Measurements from ENCODE around the gene OPN4. TPM values are rescaled to one million over a fixed set of nuclear protein-coding genes. Genes with fewer than 3 reads are reported as not detected.

The OPN4 gene
- polyA plus RNA-seq, 1 of the 3 experiments (the other 2 are of a cell fraction) = 0.03 TPM

- TF ChIP-seq ZBTB33 (IDR thresholded peaks at IDR 0.05; ENCODE audit: borderline replicate concordance, low read depth) (no peak), RAD21 (IDR thresholded peaks at IDR 0.05; ENCODE audit: low read length) (no peak), EZH2phosphoT487 (IDR thresholded peaks at IDR 0.05; ENCODE audit: borderline replicate concordance, low read depth) (no peak), NRF1 (IDR thresholded peaks at IDR 0.05; ENCODE audit: low read depth, low read length) (no peak), NFIC (IDR thresholded peaks at IDR 0.05; ENCODE audit: borderline replicate concordance) (no peak), TCF12 (IDR thresholded peaks at IDR 0.05) (no peak), RXRA (IDR thresholded peaks at IDR 0.05; ENCODE audit: borderline replicate concordance, low read depth) (no peak)
These were observed 52.6 kb downstream of the OPN4 start (continued) for GRCh38 chr10:86706977-86707376.

- Histone ChIP-seq H3F3A (replicated peaks; ENCODE audit: insufficient read depth) (peaks cover 10% of the 10 kb centered on the region), H3K79me2 (ENCODE audit: insufficient read depth) (no peaks in the 10 kb centered on the region; the same call in 1 of the 2 replicates), H3K4me2 (no peak overlapping the region), H3K27me3 (ENCODE audit: insufficient read depth) (no peaks in the 10 kb centered on the region), H3K36me3 (replicated peaks in 1 of 2; ENCODE audit: control insufficient read depth in 1 of 2, insufficient read depth in 2 of 2, low read length in 1 of 2) (no peaks in the 10 kb centered on the region), H3K9me3 (no peaks in the 10 kb centered on the region), H3K9ac (no peak overlapping the region), H3K27ac (ENCODE audit: low read depth in 2 of 2, low read length in 1 of 2) (no peak overlapping the region), H4K20me1 (ENCODE audit: insufficient read depth) (no peaks in the 10 kb centered on the region), H3K9me2 (no peaks in the 10 kb centered on the region), H3K4me1 (ENCODE audit: control insufficient read depth in 1 of 2, insufficient read depth in 2 of 2, low read depth in 1 of 2, low read length in 1 of 2) (peaks cover 10 to 11% of the 10 kb centered on the region in 2 experiments; a peak in 2 of 4 replicates), H2AFZ (ENCODE audit: low read depth) (no peak overlapping the region), H3K4me3 (ENCODE audit: low read depth in 2 of 2, low read length in 1 of 2) (no peak overlapping the region)
- ChIA-PET CTCF (interaction anchor here (0.6 to 2.7 kb wide), 4 partner anchors 8 to 193 kb away, joined by 3 to 15 read pairs (median 7); no protein-coding TSS in a partner anchor), POLR2A (interaction anchor here (2.0 kb wide), 1 partner anchor 49 kb away, joined by 6 read pairs; the partner anchor contains the start of gene BMPR1A)
- TF ChIP-seq SIN3A (IDR thresholded peaks at IDR 0.05; ENCODE audit: borderline replicate concordance, low read depth, low read length) = no peak
- no peak for TF ChIP-seq RFX5 (IDR thresholded peaks at IDR 0.05; ENCODE audit: low read length)
- WGBS (ENCODE audit: low lambda C conversion rate) = 67% methylated on average over 3 of the region's 4 CpGs
- no peak for DNase-seq
These were observed 53.2 kb downstream of the OPN4 start for GRCh38 chr10:86707505-86707904.

GRCh38 chr10:86708068-86708782, 53.9 kb downstream of the OPN4 start:
- Histone ChIP-seq H3K9ac (no peak overlapping the region), H3K27me3 (ENCODE audit: insufficient read depth) (no peaks in the 10 kb centered on the region), H3K79me2 (ENCODE audit: insufficient read depth) (no peaks in the 10 kb centered on the region; the same call in 1 of the 2 replicates), H2AFZ (ENCODE audit: low read depth) (no peak overlapping the region), H3K27ac (ENCODE audit: low read depth in 2 of 2, low read length in 1 of 2) (no peak overlapping the region), H3K4me1 (ENCODE audit: control insufficient read depth in 1 of 2, insufficient read depth in 2 of 2, low read depth in 1 of 2, low read length in 1 of 2) (peaks cover 10 to 11% of the 10 kb centered on the region in 2 experiments; a peak in 2 of 4 replicates), H3K36me3 (replicated peaks in 1 of 2; ENCODE audit: control insufficient read depth in 1 of 2, insufficient read depth in 2 of 2, low read length in 1 of 2) (no peaks in the 10 kb centered on the region), H3K9me3 (no peaks in the 10 kb centered on the region), H3K4me3 (ENCODE audit: low read depth in 2 of 2, low read length in 1 of 2) (no peak overlapping the region), H3K4me2 (no peak overlapping the region), H4K20me1 (ENCODE audit: insufficient read depth) (no peaks in the 10 kb centered on the region), H3K9me2 (no peaks in the 10 kb centered on the region), H3F3A (replicated peaks; ENCODE audit: insufficient read depth) (peaks cover 10% of the 10 kb centered on the region)
- CTCF ChIA-PET = interaction anchor here (0.6 to 2.7 kb wide), 5 partner anchors 9 to 191 kb away, joined by 3 to 15 read pairs (median 3); no protein-coding TSS in a partner anchor
- TF ChIP-seq NFIC (IDR thresholded peaks at IDR 0.05; ENCODE audit: borderline replicate concordance) = no peak
- no peak for TF ChIP-seq EZH2phosphoT487 (IDR thresholded peaks at IDR 0.05; ENCODE audit: borderline replicate concordance, low read depth)
- TF ChIP-seq CHD2 (IDR thresholded peaks at IDR 0.05; ENCODE audit: low read length, partially characterized antibody) = no peak
- no peak for TF ChIP-seq USF1 (IDR thresholded peaks at IDR 0.05; ENCODE audit: borderline replicate concordance, low read depth)
- no peak for TF ChIP-seq ELF1 (IDR thresholded peaks at IDR 0.05)
- no peak for TF ChIP-seq SIN3A (IDR thresholded peaks at IDR 0.05; ENCODE audit: borderline replicate concordance, low read depth, low read length)
- no peak for TF ChIP-seq SMC3 (IDR thresholded peaks at IDR 0.05; ENCODE audit: low read depth, low read length)
- no peak for TF ChIP-seq RFX5 (IDR thresholded peaks at IDR 0.05; ENCODE audit: low read length)
- TF ChIP-seq FOSL2 (IDR thresholded peaks at IDR 0.05; ENCODE audit: borderline replicate concordance, low read depth) = no peak
- TF ChIP-seq TCF12 (IDR thresholded peaks at IDR 0.05) = no peak
- no peak for TF ChIP-seq GATA2 (CRISPR knock-in tag; IDR thresholded peaks at IDR 0.05)
- POLR2A ChIA-PET = interaction anchor here (2.0 kb wide), 1 partner anchor 48 kb away, joined by 6 read pairs; the partner anchor contains the start of gene BMPR1A
- WGBS (ENCODE audit: low lambda C conversion rate) = 100% methylated on average over 4 of the region's 8 CpGs
- DNase-seq = no peak
